A204.1 (cell line): ENCODE data around the gene RAD51B.

Source experiments
- FAIRE-seq: peaks from 2 replicates; lab custom pipeline; 2012; peaks lifted over from hg19 to GRCh38; lab: Jason Lieb, UNC

Gene RAD51B

DNA sequence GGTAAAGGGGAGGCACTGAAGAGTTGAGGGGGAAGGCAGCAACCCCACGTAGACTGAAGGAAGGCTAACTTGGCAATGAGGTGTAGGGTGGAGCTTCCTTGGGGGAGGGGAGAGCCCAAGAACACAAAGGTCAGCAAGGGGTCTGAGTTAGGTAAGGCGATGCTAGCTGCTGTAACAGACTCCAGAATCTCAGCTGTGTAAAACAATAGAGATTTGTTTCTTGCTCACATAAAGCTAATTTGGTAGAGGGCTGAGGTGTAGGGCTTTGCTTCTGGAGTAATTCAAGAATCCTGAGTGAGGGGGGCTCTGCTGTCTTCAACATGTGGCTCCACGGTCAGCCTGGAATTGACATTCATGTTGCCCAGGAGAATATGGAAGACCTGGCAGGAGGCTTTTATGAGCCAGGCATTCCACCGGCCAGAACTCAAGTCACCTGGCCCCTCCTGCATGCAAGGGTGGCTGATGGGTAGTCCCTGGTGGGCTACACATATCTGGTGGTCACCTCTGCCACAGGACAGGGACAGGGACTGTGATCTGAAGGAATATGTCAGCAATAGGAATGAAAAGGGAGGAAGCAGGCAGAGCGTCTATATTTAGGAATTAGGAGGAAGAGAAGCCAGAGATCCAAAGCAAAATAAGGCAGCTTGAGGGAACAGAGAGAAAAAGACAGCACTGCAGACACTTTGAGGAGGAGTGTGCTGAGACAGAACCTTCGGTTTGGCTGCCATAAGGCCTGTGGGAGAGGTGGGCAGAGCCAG, 819.6 kb downstream of the RAD51B start:
- FAIRE-seq, result no peak

DNA sequence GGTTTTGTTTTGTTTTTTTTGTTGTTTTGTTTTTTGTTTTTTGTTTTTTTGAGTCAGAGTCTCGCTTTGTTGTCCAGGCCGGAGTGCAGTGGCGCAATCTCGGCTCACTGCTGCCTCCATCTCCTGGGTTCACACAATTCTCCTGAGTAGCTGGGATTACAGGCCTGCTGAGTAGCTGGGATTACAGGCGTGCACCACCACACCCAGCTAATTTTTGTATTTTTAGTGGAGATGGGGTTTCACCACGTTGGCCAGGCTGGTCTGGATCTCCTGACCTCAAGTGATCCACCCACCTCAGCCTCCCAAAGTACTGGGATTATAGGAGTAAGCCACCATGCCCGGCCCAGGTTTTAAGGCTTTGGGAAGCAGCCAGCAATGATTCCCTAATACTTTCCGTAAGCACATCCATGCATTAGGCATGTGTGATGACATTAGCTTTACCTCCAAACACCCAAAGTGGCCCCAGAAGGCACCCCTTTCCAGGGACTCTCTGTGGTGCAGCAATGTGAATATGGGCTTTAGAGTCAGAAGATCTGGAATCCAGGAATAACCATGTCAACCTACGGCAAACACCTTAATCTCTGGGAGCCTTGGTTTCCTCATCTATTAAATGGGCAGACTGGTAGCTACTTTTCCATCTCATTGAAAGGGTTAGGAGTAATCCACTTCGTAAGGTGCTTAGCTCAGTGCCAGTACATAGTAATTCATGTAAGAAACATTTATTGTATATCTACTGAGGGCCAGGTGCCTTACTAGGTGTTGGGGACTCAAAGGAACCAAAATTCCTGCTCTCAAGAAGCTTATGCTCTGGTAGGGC, 820.4 kb downstream of the RAD51B start:
- FAIRE-seq, result no peak

DNA sequence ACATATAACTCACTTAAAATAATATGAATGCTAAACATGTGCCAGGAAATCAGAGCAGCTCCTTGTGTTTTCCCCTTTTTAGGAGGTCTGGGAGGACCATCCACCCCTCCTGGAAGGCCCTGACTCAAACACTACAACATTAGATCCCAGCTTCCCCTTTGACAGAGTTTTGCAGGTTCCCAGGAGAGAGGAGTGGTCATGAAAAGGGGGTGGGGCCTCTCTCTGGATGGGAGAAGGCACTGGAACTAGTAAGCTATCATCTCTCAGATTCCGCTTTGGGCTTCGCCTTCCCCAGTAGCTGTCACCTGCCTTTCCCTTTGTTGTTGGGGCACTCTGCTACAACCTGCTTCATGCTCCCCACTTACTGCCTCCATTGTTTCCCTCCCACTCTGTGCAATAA, 824.1 kb downstream of the RAD51B start:
- no peak for FAIRE-seq

DNA sequence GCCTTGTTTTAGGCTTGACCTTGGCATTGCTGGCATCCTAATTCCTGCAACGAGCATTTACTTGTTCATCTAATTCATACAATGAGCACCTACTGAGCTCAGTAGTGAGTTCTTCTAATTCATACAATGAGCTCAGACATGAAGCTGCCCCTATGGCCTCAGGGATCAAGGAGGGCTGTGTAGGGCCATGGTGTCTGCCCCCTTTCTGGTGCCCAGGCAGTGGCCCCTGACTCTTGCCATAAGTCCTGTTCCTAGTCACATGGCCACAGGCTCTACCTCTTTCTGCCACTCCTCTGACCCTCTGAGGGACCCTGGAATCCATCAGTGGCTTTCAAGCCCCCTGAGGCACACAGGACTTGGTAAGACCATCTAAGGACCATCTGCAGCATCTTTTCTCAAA, 824.5 kb downstream of the RAD51B start:
- no peak for FAIRE-seq

DNA sequence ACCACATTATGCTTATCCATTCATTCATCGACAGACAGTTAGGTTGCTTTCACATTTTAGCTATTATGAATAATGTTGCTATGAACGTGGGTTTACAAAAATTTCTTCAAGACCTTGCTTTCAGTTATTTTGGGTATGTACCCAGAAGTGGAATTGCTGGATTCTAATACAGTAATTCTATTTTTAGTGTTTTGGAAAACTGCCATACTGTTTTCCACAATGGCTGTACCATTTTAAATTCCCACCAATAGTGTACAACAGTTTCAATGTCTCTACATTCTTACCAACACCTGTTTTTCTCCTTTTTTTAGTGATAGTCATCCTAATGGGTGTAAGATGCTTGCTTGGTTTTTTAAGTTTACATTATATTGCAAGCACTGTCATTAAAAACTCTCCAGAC, 825.8 kb downstream of the RAD51B start:
- no peak for FAIRE-seq

DNA sequence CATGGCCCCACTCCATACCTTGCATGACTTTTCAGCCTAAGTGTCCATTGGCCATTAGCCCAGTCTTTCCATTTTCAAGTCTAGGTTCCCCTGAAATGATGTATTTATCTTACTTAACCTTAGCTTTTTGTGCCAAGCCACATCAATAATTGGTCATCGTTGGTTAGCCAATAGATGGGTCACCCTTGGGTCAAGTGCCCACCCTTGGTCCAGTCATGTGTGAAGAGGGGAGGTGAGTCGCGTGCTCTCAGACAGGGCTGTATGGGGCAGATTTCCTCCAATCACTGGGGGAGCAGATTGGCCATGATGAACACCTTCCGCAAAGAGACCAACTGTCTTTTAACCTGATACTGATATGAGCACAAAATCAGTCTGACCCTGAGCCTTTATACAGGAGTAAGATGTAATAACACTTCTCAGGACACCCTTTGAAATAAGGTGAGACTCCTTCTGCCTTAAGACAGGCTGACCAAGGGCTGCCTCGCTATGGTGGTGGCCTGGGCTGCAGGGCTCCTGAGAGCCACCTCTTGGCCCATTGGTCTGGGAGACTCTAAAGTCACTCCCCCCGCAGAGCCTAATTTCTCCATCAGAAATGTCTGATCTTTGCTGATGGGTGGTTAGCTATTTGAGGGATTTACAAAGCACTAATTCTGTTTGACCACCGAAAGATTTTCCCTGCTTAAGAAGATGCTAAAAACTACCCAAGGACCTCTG, 830.1 kb downstream of the RAD51B start:
- FAIRE-seq, result no peak

DNA sequence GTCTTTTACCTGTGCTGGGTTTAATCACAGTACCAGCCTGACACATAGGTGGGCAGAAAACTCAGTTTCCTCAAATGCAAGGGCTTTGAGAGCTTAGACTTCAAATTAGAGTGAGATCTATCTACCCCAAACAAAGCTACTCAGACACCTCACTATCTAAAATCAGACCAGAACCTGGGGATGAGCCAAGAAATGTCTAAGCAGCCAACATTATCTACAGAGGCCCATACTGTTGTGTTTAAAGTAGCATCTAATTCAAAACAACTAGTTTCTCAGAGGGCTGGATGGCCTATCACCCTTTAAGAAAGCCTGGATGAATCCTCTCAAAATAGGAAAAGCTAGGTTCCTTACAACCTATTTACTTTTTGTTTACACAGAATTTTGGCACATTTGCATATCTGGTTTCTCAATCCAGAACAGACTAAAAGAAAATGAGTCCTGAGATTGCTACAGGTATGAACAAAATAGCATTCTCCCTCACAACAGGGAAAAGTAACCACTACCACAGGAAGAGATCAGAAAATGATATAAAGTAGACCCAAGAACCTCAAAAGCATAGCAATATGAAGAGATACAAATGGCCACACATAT, 830.9 kb downstream of the RAD51B start:
- no peak for FAIRE-seq

DNA sequence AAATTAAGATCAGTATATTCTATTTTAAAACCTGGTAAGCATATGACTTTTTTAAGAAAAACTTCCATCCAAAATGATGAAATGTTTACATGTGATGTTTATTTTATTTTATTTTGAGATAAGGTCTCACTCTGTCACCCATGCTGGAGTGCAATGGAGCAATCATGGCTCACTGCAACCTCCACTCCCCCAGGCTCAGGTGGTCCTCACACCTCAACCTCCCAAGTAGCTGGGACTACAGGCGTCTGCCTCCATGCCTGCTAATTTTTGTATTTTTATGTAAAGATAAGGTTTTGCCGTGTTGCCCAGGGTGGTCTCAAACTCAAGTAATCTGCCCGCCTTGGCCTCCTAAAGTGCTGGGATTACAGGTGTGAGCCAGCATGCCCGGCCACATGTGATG, 831.5 kb downstream of the RAD51B start:
- FAIRE-seq, result no peak

DNA sequence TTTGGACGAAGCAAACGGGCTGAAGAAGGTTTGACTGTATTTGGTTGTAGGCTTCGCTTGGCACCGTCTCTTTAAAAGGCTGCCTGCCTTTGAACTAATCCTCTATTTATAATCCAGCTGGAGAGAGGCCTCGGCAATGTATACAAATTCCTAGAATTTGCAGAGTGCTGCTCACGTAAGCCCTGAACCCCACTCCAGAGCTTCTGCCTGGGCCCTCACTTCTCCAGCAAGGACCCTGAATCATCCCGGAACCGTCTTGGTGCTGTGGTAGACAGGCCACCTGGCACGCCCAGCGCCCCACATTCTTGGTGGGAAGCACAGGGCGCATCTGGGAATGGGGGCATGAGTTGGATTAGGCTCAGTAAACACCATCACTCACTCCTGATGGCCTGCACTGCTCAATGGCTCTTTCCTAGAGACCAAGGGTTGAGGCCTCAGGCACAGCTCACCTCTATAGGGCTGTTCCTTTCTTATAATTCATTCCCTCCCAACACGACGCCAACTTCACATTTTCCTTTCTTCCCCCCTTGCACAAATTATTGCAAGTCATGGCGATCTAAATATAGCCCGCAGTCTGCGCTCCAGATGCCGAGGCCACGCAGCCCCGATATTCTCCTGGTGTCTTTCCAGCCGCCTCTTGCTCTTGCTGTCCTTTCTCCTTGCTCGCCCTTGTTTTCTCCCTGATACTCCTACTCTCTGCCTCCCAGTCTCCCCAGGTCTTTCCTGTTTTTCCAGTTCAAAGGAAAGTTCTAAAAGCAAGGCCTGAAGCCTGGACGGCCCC, 832.3 kb downstream of the RAD51B start:
- FAIRE-seq, result no peak

DNA sequence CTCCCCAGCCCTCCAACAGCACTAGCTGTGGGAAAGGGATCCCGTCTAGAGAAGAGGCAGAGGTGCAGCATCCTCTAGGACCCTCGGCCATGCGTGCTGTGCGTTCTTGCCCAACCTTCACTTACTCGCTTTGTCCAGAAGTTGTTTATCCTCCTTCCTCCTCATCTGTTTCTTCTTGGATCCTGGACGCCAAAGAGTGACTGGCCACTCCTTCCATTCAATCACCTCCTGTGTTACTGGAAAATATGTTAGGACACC, 832.8 kb downstream of the RAD51B start:
- FAIRE-seq, result no peak

DNA sequence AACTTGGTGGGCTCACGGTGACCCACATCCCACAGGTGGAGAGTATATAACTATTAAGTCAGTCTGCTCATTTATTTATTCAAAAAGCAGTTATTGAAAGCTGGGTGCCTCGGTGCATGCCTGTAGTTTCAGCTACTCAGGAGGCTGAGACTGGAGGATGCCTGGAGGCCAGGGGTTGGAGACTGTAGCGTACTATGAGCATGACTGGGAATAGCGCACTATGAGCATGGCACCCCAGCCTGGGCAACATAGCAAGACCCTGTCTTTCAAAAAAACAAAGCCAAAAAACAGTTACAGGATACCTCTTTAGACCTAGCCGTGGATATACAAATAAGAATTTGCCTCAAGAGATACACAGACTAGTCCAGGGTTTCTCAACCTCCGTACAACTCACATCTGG, 833.5 kb downstream of the RAD51B start:
- FAIRE-seq, result no peak

DNA sequence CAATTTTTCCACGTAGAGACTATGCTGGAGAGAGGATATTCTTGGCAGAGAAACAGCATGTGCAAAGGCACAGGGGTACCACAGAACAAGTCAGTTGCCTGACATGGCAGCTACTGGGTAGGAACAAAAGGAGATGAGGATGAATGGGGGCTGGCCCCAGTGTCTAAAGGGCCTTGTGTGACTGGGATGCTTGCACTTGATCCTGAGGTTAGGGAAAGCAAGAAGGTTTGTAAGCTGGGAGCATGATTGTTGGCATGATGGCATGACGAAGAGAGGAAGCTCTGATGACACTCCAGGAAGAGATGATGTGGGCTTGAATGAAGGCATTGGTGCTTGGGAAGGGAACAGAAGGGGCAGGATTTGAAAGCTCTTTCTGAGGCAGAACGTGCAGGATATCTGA, 834.2 kb downstream of the RAD51B start:
- FAIRE-seq, result no peak

DNA sequence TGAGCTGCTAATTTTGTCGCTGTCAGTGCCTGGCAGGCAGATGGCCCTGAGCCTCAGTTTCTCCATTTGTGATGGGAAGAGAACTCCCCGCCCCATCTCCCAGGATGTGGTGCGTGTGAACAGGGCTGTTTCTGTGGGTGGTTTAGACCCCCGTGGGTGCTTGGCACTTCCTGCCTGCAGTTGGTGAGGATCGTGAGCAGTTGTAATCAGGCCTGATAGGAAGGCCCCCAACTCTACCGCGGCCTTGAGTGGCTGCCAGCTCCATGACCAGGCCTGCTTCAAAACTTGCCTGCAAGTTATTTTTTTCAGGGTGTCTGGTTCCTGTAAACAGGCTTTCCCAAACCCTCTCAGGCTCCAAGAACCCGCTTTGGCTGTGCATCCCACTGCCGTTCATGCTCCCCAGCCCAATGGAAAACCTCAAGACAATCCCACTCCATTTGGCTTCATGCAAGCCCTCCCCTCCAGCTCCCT, 834.9 kb downstream of the RAD51B start:
- no peak for FAIRE-seq

DNA sequence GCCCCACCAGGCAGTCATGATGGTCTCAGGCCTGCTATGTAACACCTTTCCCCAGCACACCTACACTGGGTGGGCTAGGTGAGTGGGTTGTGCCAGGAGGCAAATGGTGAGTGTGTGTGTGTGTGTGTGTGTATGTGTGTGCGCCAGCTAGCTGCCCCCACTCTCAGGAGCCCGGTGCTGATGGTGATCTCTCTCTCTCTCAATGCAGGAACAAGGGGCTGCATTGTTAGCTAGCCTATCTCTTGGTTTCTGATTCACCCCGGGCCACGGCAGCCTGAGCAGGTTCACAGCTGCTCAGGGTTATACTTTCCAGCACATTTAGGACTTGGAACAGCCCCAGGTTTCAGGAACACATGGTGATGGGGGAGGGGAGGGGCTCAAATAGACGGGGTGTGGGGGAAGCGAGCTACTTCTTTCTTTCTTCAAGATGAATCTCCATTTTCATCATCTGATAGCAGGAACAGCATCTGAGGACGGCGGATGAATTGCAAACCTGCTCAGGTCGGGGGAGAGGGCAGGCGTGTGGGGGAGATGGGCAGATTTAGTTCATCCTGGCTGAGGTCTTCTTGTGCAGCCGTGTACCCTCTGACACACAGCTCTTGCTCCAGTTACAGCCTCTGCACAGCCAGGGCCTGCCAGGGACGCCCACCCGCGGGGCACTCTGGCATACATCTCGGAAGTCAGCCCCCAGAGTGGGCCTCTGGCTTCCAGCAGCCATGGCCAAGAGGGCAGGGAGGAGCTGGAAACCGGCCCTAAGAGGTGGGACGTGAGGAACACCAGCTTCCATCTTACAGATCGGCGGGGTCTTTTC, 835.6 kb downstream of the RAD51B start:
- FAIRE-seq, result no peak

DNA sequence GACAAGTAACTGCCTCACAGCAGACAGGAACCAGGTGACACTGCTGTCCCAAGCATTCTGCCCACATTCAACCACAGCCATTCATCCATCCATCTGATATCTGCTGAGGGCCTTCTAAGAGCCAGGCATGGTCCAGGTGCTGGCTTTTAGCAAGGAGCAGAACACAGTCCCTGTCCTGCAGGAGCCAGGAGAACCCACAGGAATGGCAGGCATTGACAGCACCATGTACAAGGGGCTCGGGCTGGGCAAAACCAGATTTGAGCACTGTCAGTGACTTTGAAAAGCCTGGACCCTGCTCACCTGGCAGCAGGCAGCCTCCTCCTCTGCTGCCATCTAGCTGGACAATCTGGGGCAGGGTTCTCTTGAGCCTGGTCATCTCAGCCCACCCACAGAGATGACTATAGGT, 836.3 kb downstream of the RAD51B start:
- no peak for FAIRE-seq

DNA sequence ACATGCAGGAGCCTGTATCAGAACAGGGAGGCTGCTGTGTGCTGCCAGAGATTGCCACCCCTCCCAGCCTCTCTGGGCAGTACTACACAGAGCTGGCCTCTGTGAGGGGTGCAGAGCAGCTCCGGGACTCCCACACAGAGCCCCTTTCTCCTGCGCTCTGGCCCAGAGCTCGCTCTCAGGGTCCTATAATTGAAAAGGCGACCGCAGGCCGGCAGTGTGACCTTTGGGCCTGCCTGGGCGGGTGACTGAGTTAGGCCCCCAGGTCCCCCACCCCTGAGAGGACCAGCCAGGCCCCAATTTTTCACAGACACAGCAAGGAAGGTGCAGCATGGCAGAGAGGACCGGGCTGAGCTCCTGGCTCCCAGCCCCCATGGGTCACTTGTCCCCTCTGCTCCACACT, 836.9 kb downstream of the RAD51B start:
- FAIRE-seq, result no peak

DNA sequence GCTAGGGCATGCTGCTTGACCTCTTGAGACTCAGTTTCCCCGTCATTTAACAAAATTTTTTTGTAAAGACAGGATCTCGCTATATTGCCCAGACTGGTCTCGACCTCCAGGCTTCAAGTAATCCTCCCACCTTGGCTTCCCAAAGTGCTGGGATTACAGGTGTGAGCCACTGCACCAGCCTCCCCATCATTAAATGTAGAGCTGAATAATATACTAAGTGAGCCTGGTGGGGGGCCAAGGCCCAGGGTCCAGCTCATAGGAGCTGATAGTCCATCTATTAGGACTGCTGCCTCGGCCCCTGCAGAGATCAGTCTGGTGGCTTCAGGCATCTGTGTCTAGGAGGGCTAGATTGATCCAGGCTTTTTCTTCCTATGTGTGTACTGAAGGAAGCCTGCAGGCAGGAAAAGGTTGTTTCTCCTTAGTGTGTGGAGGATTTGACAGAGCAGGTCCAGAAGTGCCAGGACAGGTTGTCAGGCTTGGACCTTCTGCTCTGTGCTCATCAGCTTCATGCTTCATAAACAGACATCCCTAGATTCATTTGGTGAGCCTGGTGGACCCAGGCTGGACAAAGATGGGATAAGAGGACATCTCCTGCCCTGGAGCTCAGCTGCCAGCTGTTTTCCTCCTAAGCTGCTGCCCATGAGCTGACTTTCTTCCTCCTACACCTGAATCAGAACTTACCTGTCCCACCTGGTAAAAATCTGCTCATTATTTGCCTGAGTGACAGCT, 837.9 kb downstream of the RAD51B start:
- FAIRE-seq, result no peak

DNA sequence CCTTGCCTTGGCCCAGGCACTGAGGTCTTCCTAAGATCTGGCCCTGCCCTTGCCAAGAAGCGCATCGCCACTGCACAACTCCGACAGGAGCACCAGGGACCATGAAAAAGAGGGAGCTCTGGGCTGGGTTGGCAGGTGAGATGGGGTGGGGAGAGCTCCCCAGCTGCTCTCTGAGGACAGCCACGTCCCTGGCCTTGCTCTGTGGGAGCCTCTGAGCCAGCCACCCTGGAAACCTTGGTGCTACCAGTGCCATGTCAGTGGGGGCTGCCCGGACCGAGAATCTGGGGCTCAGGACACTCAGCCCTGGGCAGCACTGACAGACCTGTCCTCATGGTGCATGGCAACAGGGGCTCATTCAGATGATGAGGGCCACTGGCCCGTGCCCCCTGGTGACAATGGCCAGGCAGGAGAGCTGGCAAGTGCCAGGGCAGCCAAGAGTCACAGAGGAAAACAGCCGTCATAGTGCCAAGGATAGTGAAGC, 838.5 kb downstream of the RAD51B start:
- FAIRE-seq, result no peak

DNA sequence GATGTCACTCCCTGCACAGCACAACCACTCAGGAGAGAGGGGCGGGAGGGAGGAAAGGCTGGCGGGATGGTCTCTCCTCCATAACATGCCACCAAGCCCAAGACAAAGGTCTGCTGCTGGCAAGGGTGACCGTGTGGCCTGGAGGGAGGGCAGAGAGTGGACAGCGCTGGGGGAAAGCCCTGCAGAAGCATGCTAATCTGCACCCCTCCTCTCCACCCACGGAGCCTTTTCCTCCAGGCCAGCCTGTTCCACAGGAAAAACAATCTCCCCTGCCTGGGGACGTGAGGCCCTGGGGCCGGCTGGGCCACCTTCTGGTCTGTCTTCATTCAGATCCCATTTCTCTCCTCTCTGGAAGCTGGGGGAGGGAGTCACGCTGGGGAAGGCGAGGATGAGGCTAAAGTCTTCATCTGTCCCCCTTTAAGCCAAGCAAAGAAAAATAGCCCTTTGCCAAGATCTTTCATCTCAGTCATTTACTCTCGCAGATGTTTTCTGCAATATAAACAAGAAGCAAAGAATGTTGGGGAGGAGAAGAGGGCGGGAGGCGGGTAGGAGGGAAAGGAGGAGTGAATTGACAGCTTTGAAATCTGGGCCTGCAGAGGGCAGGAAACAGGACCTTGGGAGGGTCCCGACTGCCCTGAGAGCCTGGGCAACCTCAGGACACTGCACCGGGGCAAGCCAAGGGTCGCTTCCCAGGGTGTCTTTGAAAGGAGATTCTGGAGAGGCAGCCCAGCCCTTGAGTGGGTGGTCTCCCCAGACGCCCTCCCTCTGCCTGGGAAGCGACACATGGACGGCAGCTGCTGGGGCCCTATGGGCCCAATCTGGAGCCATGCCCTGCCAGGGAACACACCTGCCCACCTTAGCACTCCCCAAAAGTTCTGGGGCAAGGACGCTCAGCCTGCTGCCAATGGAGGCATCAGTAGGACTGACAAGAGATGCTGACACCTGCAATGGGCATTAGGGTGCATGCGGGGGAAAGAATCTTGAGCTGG, 839.7 kb downstream of the RAD51B start:
- no peak for FAIRE-seq
